Liver (tissue), 9 donors: ENCODE measurements around the gene KLK2. TPM values are rescaled to one million over a fixed set of nuclear protein-coding genes. Genes with fewer than 3 reads are reported as not detected.

Source experiments
- DNase-seq: peaks from one replicate; pipeline ENCODE4 v3.0.0-alpha.2; 2017; ENCODE audit warnings: low spot score
- H3K27ac ChIP-seq, 2 donors: one replicate each; pipeline ENCODE4 v1.7.0; 2013; ENCODE audit warnings: inconsistent platforms in 2 of 2, low read length in 2 of 2, control low read depth in 1 of 2, low read depth in 1 of 2, mild to moderate bottlenecking in 1 of 2
- H3K27me3 ChIP-seq, 4 donors: one replicate each; pipeline versions ENCODE4 v1.6.1 to v1.7.0; 2013; ENCODE audit warnings: low read length in 3 of 4, inconsistent platforms in 1 of 4, mild to moderate bottlenecking in 1 of 4, moderate library complexity in 1 of 4; ENCODE audit not compliant: control insufficient read depth in 4 of 4, insufficient read depth in 4 of 4
- H3K36me3 ChIP-seq, 4 donors: one replicate each; pipeline versions ENCODE4 v1.6.1 to v1.7.0; 2013; ENCODE audit warnings: low read length in 3 of 4, mild to moderate bottlenecking in 3 of 4, low read depth in 1 of 4, moderate library complexity in 1 of 4; ENCODE audit not compliant: control insufficient read depth in 4 of 4, insufficient read depth in 3 of 4
- H3K4me1 ChIP-seq, 4 donors: one replicate each; pipeline versions ENCODE4 v1.6.1 to v1.7.0; 2013; ENCODE audit warnings: low read length in 3 of 4, mild to moderate bottlenecking in 3 of 4, moderate library complexity in 1 of 4; ENCODE audit not compliant: control insufficient read depth in 4 of 4, insufficient read depth in 4 of 4
- H3K4me3 ChIP-seq, 3 donors: one replicate each; pipeline versions ENCODE4 v1.6.1 to v1.7.0; 2013; ENCODE audit warnings: low read length in 3 of 3, control low read depth in 1 of 3, low read depth in 1 of 3, mild to moderate bottlenecking in 1 of 3
- H3K9ac ChIP-seq, 2 donors: one replicate each; pipeline ENCODE4 v1.7.0; 2013; ENCODE audit warnings: low read length in 2 of 2, mild to moderate bottlenecking in 2 of 2, moderate library complexity in 2 of 2, control low read depth in 1 of 2, low read depth in 1 of 2
- H3K9me3 ChIP-seq, 4 donors: one replicate each; pipeline versions ENCODE4 v1.6.1 to v1.7.0; 2013; ENCODE audit warnings: low read length in 3 of 4; ENCODE audit not compliant: control insufficient read depth in 4 of 4
- ATF3 ChIP-seq: IDR thresholded peaks from 2 replicates; pipeline ENCODE4 v1.6.1; 2016; ENCODE audit warnings: antibody characterized with exemption
- CTCF ChIP-seq: fragments of 150-350 bp; IDR thresholded peaks from 2 replicates; pipeline ENCODE4 v1.5.1; 2017; ENCODE audit warnings: improper control_type of control experiment, low read depth, low read length; ENCODE audit not compliant: missing input control
- EGR1 ChIP-seq, 2 donors: IDR thresholded peaks; 2 replicates each; pipeline ENCODE4 v1.6.1; 2016 to 2018; ENCODE audit warnings: antibody characterized with exemption in 2 of 2, low read depth in 2 of 2
- FOXA1 ChIP-seq: IDR thresholded peaks from 2 replicates; pipeline ENCODE4 v1.6.1; 2016; ENCODE audit warnings: antibody characterized with exemption
- FOXA2 ChIP-seq: IDR thresholded peaks from 2 replicates; pipeline ENCODE4 v1.6.1; 2016; ENCODE audit warnings: antibody characterized with exemption
- GABPA ChIP-seq, 2 donors: IDR thresholded peaks in 1 of 2; conservative IDR thresholded peaks in 1 of 2; 2 replicates each; pipeline ENCODE4 v1.6.1; 2016; ENCODE audit warnings: antibody characterized with exemption in 2 of 2, mild to moderate bottlenecking in 1 of 2, moderate library complexity in 1 of 2
- HNF4A ChIP-seq, 2 donors: conservative IDR thresholded peaks; 2 replicates each; pipeline ENCODE4 v1.6.1; 2016; ENCODE audit warnings: antibody characterized with exemption in 2 of 2, mild to moderate bottlenecking in 2 of 2
- HNF4G ChIP-seq: IDR thresholded peaks from 2 replicates; pipeline ENCODE4 v1.6.1; 2016; ENCODE audit warnings: antibody characterized with exemption
- JUND ChIP-seq, 2 donors: IDR thresholded peaks; 2 replicates each; pipeline ENCODE4 v1.6.1; 2016; ENCODE audit warnings: antibody characterized with exemption in 2 of 2
- MAX ChIP-seq: IDR thresholded peaks from 2 replicates; pipeline ENCODE4 v1.6.1; 2016; ENCODE audit warnings: antibody characterized with exemption
- NR2F2 ChIP-seq: IDR thresholded peaks from 2 replicates; pipeline ENCODE4 v1.6.1; 2016; ENCODE audit warnings: antibody characterized with exemption
- RAD21 ChIP-seq, 2 donors: IDR thresholded peaks; 2 replicates each; pipeline ENCODE4 v1.6.1; 2016; ENCODE audit warnings: antibody characterized with exemption in 2 of 2, mild to moderate bottlenecking in 2 of 2
- REST ChIP-seq: IDR thresholded peaks from 2 replicates; pipeline ENCODE4 v1.6.1; 2016; ENCODE audit warnings: antibody characterized with exemption, mild to moderate bottlenecking
- RXRA ChIP-seq, 2 donors: IDR thresholded peaks; 2 replicates each; pipeline ENCODE4 v1.6.1; 2017 to 2018; ENCODE audit warnings: antibody characterized with exemption in 2 of 2, mild to moderate bottlenecking in 1 of 2
- SP1 ChIP-seq: IDR thresholded peaks from 2 replicates; pipeline ENCODE4 v1.6.1; 2018; ENCODE audit warnings: antibody characterized with exemption, mild to moderate bottlenecking
- TAF1 ChIP-seq: conservative IDR thresholded peaks from 2 replicates; pipeline ENCODE4 v1.6.1; 2016; ENCODE audit warnings: antibody characterized with exemption, mild to moderate bottlenecking
- YY1 ChIP-seq: IDR thresholded peaks from 2 replicates; pipeline ENCODE4 v1.6.1; 2016; ENCODE audit warnings: antibody characterized with exemption, mild to moderate bottlenecking
- ZBTB33 ChIP-seq: IDR thresholded peaks from 2 replicates; pipeline ENCODE4 v1.6.1; 2016; ENCODE audit warnings: antibody characterized with exemption
- WGBS: extraction: QIAGEN DNeasy Blood & Tissue Kit; methylation state at CpG from one replicate; pipeline ENCODE4 v1.1.7; 2013; 5-methylcytosine and 5-hydroxymethylcytosine counted together
- polyA plus RNA-seq, 2 donors: library from polyadenylated mRNA; stranded (reverse) in 1 of 2; unstranded in 1 of 2; fragments of 200-250 nt in 1 of 2; fragments of >200 nt in 1 of 2; fragmentation: Nextera tagmentation in 1 of 2; extraction: Ambion mirVana in 1 of 2; gene quantifications; one replicate each; pipeline versions ENCODE4 v1.2.1 to v1.2.3, GENCODE V29; 2013 to 2015
- total RNA-seq, 2 donors: library from RNA; depleted of rRNA; stranded (reverse); fragments of >200 nt; gene quantifications; one replicate each; pipeline ENCODE4 v1.2.3, GENCODE V29; 2014
- donor health status: healthy.
- donor health status: healthy.
- donor health status: healthy.
- donor health status: healthy.
- donor health status: healthy.

Gene KLK2
- total and polyA plus RNA-seq, 4 donors = not detected

GRCh38 chr19:50897612-50898011 is 24.4 kb downstream of the KLK2 start:
- WGBS = 71% methylated on average over 3 of the region's 3 CpGs
- Histone ChIP-seq H3K4me1 (no peaks in the 10 kb centered on the region), H3K27ac (no peak overlapping the region), H3K9ac (no peak overlapping the region), H3K27me3 (no peaks in the 10 kb centered on the region), H3K36me3 (no peaks in the 10 kb centered on the region), H3K9me3 (no peaks in the 10 kb centered on the region), H3K4me3 (no peak overlapping the region)
- TF ChIP-seq ATF3 (no peak), REST (no peak), JUND (IDR thresholded peaks at IDR 0.05) (no peak), RAD21 (IDR thresholded peaks at IDR 0.05) (no peak), SP1 (no peak), HNF4A (conservative IDR thresholded peaks at IDR 0.05) (no peak), YY1 (no peak), TAF1 (no peak), FOXA1 (no peak), EGR1 (IDR thresholded peaks at IDR 0.05; ENCODE audit: low read depth in 2 of 2) (no peak), MAX (no peak), ZBTB33 (no peak), NR2F2 (no peak), GABPA (IDR thresholded peaks at IDR 0.05 in 1 of 2, conservative IDR thresholded peaks at IDR 0.05 in 1 of 2) (no peak), FOXA2 (no peak), HNF4G (no peak), RXRA (IDR thresholded peaks at IDR 0.05) (no peak), CTCF (no peak)
- no peak for DNase-seq
